PC-3 (cell line): ENCODE measurements around the gene FAM219B.

Experiments used
- EZH2 ChIP-seq: fragments of 300-600 bp; sonication (generic); IDR thresholded peaks from one replicate; pipeline ENCODE4 v1.6.1; 2017; ENCODE audit warnings: antibody characterized with exemption, mild to moderate bottlenecking, low read length; ENCODE audit not compliant: unreplicated experiment
- TF ChIP-seq, protein P1 (sequence below): fragments of 300-600 bp; sonication (generic); conservative IDR thresholded peaks from 2 replicates; pipeline ENCODE4 v1.5.1; 2017; ENCODE audit warnings: antibody characterized with exemption, low read depth, mild to moderate bottlenecking, low read length

DNA sequence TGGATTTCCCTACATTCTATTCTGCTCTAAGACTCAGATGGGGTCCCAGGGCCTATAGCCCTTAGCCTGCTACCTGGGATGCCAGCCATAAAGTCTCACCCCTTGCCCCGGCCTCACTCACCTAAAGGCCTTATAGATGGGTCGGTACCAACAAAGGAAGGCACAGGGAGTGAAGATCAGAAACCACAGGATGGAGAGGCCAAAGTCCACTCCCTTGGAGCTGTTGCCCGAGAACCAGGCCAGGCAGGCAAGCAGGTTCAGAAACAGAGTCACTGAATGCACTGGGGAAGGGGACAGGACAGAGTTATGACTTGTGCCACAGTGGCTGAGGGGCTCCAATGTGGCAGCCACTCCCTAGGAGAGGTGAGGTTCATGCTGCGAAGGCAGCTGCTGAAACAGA is 56.3 kb downstream of the FAM219B start:
- TF ChIP-seq, protein P1, sequence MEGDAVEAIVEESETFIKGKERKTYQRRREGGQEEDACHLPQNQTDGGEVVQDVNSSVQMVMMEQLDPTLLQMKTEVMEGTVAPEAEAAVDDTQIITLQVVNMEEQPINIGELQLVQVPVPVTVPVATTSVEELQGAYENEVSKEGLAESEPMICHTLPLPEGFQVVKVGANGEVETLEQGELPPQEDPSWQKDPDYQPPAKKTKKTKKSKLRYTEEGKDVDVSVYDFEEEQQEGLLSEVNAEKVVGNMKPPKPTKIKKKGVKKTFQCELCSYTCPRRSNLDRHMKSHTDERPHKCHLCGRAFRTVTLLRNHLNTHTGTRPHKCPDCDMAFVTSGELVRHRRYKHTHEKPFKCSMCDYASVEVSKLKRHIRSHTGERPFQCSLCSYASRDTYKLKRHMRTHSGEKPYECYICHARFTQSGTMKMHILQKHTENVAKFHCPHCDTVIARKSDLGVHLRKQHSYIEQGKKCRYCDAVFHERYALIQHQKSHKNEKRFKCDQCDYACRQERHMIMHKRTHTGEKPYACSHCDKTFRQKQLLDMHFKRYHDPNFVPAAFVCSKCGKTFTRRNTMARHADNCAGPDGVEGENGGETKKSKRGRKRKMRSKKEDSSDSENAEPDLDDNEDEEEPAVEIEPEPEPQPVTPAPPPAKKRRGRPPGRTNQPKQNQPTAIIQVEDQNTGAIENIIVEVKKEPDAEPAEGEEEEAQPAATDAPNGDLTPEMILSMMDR, result no peak
- TF ChIP-seq EZH2, result no peak
